GM23338 (cell line): ENCODE measurements around the gene VAPB. TPM values are rescaled to one million over a fixed set of nuclear protein-coding genes. Genes with fewer than 3 reads are reported as not detected.

Experiments used
- ATAC-seq: fragments of 200-7000 bp; cut with Tn5 transposase; 3 replicates; pipeline ENCODE4 v1.9.1; 2020
- DNase-seq: peaks from one replicate; pipeline ENCODE4 v3.0.0-alpha.2; 2015; ENCODE audit warnings: low spot score
- H2AFZ ChIP-seq: fragments of 200-600 bp; sonication (generic); 2 replicates; pipeline ENCODE4 v1.8.0; 2016; ENCODE audit warnings: antibody characterized with exemption, mild to moderate bottlenecking, moderate library complexity
- H3F3A ChIP-seq: fragments of 200-600 bp; sonication (generic); replicated peaks from 2 replicates; pipeline ENCODE4 v1.8.0; 2017; ENCODE audit warnings: antibody characterized with exemption, mixed run types, low read depth
- H3K27ac ChIP-seq: fragments of 200-600 bp; sonication (generic); 2 replicates; pipeline ENCODE4 v1.6.1; 2016; ENCODE audit warnings: low read depth
- H3K27me3 ChIP-seq: fragments of 200-600 bp; sonication (generic); 2 replicates; pipeline ENCODE4 v1.8.0; 2016; ENCODE audit warnings: mild to moderate bottlenecking, mixed run types, moderate library complexity; ENCODE audit not compliant: insufficient read depth
- H3K36me3 ChIP-seq: fragments of 200-600 bp; sonication (generic); 2 replicates; pipeline ENCODE4 v1.8.0; 2016; ENCODE audit warnings: mild to moderate bottlenecking; ENCODE audit not compliant: insufficient read depth
- H3K4me1 ChIP-seq: fragments of 200-600 bp; sonication (generic); 2 replicates; pipeline ENCODE4 v1.8.0; 2016; ENCODE audit warnings: mild to moderate bottlenecking, moderate library complexity; ENCODE audit not compliant: insufficient read depth
- H3K4me2 ChIP-seq: fragments of 200-600 bp; sonication (generic); 2 replicates; pipeline ENCODE4 v1.7.1; 2017; ENCODE audit warnings: mixed run types
- H3K4me3 ChIP-seq: fragments of 200-600 bp; sonication (generic); 2 replicates; pipeline ENCODE4 v1.6.1; 2016; ENCODE audit warnings: mixed run types
- H3K79me2 ChIP-seq: fragments of 200-600 bp; sonication (generic); replicated peaks from 2 replicates; pipeline ENCODE4 v1.8.0; 2017; ENCODE audit warnings: mild to moderate bottlenecking; ENCODE audit not compliant: insufficient read depth
- H3K9me2 ChIP-seq: fragments of 200-600 bp; sonication (generic); 2 replicates; pipeline ENCODE4 v1.8.0; 2017; ENCODE audit not compliant: insufficient read depth
- H4K20me1 ChIP-seq: fragments of 200-600 bp; sonication (generic); replicated peaks from 2 replicates; pipeline ENCODE4 v1.8.0; 2017; ENCODE audit warnings: mild to moderate bottlenecking; ENCODE audit not compliant: insufficient read depth
- H3K27ac Mint-ChIP-seq: 2 replicates; pipeline ENCODE4 v1.8.0; 2020; ENCODE audit warnings: inconsistent platforms, mild to moderate bottlenecking, moderate library complexity, mixed read lengths
- H3K27me3 Mint-ChIP-seq: 3 replicates; pipeline ENCODE4 v1.8.0; 2022; ENCODE audit warnings: low read depth, mild to moderate bottlenecking, moderate library complexity, mixed read lengths, inconsistent platforms; ENCODE audit not compliant: insufficient read depth, poor library complexity
- H3K36me3 Mint-ChIP-seq: 3 replicates; pipeline ENCODE4 v1.8.0; 2021; ENCODE audit warnings: low read depth, mild to moderate bottlenecking, inconsistent platforms, moderate library complexity, mixed read lengths
- H3K4me1 Mint-ChIP-seq: 3 replicates; pipeline ENCODE4 v1.8.0; 2020; ENCODE audit warnings: mild to moderate bottlenecking, inconsistent platforms, mixed read lengths
- H3K4me3 Mint-ChIP-seq: 3 replicates; pipeline ENCODE4 v1.8.0; 2021; ENCODE audit warnings: moderate library complexity, mild to moderate bottlenecking, inconsistent platforms, mixed read lengths
- H3K9me3 Mint-ChIP-seq: 3 replicates; pipeline ENCODE4 v1.8.0; 2020; ENCODE audit warnings: moderate library complexity, mild to moderate bottlenecking, inconsistent platforms, mixed read lengths
- CREB1 ChIP-seq: fragments of 250-450 bp; sonication (Bioruptor Pico); IDR thresholded peaks from 2 replicates; pipeline ENCODE4 v1.5.0; 2020; ENCODE audit warnings: low read depth, mild to moderate bottlenecking, moderate library complexity
- EZH2 ChIP-seq: fragments of 200-600 bp; sonication (generic); IDR thresholded peaks from one replicate; pipeline ENCODE4 v1.8.0; 2017; ENCODE audit warnings: antibody characterized with exemption, mild to moderate bottlenecking, low read depth; ENCODE audit not compliant: unreplicated experiment
- EZH2phosphoT487 ChIP-seq: fragments of 200-600 bp; sonication (generic); IDR thresholded peaks from one replicate; pipeline ENCODE4 v1.8.1; 2018; ENCODE audit warnings: antibody characterized with exemption; ENCODE audit not compliant: unreplicated experiment
- JUNB ChIP-seq: IDR thresholded peaks from one replicate; pipeline ENCODE4 v1.6.1; 2016; ENCODE audit warnings: antibody characterized with exemption; ENCODE audit not compliant: unreplicated experiment
- NANOG ChIP-seq: IDR thresholded peaks from 2 replicates; pipeline ENCODE4 v1.6.1; 2016; ENCODE audit warnings: antibody characterized with exemption, borderline replicate concordance
- POLR2AphosphoS5 ChIP-seq: IDR thresholded peaks from 2 replicates; pipeline ENCODE4 v1.6.1; 2016; ENCODE audit warnings: antibody characterized with exemption, low read depth
- STAT1 ChIP-seq: IDR thresholded peaks from one replicate; pipeline ENCODE4 v1.6.1; 2016; ENCODE audit warnings: antibody characterized with exemption; ENCODE audit not compliant: unreplicated experiment
- ZNF114 ChIP-seq: fragments of 250-450 bp; sonication (Bioruptor Pico); IDR thresholded peaks from 2 replicates; pipeline ENCODE4 v1.5.0; 2020; ENCODE audit warnings: mild to moderate bottlenecking, moderate library complexity
- ZNF331 ChIP-seq: fragments of 250-450 bp; sonication (Bioruptor Pico); IDR thresholded peaks from 2 replicates; pipeline ENCODE4 v1.5.0; 2020; ENCODE audit warnings: low read depth, mild to moderate bottlenecking, moderate library complexity
- ZNF462 ChIP-seq: fragments of 250-450 bp; sonication (Bioruptor Pico); IDR thresholded peaks from 2 replicates; pipeline ENCODE4 v1.5.0; 2020; ENCODE audit warnings: mild to moderate bottlenecking, moderate library complexity
- long read RNA-seq: library from polyadenylated mRNA; unstranded; transcript quantifications from one replicate; pipeline ENCODE4 v2.0.0, GENCODE V29; 2020; ENCODE audit not compliant: unreplicated experiment
- polyA plus RNA-seq: library from polyadenylated mRNA; unstranded; fragments of >200 nt; fragmentation: Nextera tagmentation; extraction: Ambion mirVana; gene quantifications from 2 replicates; pipeline ENCODE4 v1.2.1, GENCODE V29; 2016
- total RNA-seq: library from RNA; depleted of rRNA; stranded (reverse); fragments of >200 nt; shearing (Covaris generic); gene quantifications from 2 replicates; pipeline ENCODE4 v1.2.3, GENCODE V29; 2014; rRNA removed
- TF ChIP-seq, protein P1 (sequence below), 2 experiments: fragments of 200-600 bp in 1 of 2; sonication (generic) in 1 of 2; conservative IDR thresholded peaks; 2 replicates each; pipeline versions ENCODE4 v1.5.1 to v1.6.1; 2016 to 2017; ENCODE audit warnings: antibody characterized with exemption in 2 of 2, low read depth in 2 of 2, mild to moderate bottlenecking in 2 of 2, moderate library complexity in 1 of 2
- TF ChIP-seq, protein P2 (sequence below): IDR thresholded peaks from one replicate; pipeline ENCODE4 v1.6.1; 2018; ENCODE audit warnings: antibody characterized with exemption; ENCODE audit not compliant: unreplicated experiment
- TF ChIP-seq, protein P3 (sequence below): IDR thresholded peaks from 2 replicates; pipeline ENCODE4 v1.6.1; 2016; ENCODE audit warnings: antibody characterized with exemption

Gene VAPB, protein sequence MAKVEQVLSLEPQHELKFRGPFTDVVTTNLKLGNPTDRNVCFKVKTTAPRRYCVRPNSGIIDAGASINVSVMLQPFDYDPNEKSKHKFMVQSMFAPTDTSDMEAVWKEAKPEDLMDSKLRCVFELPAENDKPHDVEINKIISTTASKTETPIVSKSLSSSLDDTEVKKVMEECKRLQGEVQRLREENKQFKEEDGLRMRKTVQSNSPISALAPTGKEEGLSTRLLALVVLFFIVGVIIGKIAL
- 22.9 and 24.7 TPM in 2 replicates for total RNA-seq
- polyA plus RNA-seq: 17.4 and 18.8 TPM in 2 replicates
- long read RNA-seq, full-length matches to known transcripts: 22 of 31 reads
- long read RNA-seq, partial matches to known transcripts: 3 of 31 reads
- long read RNA-seq, other reads (novel, unspliced or antisense): 6 of 31 reads

GRCh38 chr20:58388882-58389323 lies at the start of gene VAPB:
Gene VAPB (plus strand): TSS chr20:58389229. CDS start chr20:58389460, 231 bp downstream.
- peaks cover 45% of the 10 kb centered on the region for H3K79me2 ChIP-seq
- H3K4me3 ChIP-seq: peak within 1 kb of the TSS; percentile 78
- peaks cover 9% of the 10 kb centered on the region; the same call in 1 of the 2 replicates for H3K4me1 ChIP-seq
- peak within 1 kb of the TSS; percentile 94 for H3K4me2 ChIP-seq
- peaks cover 5% of the 10 kb centered on the region for H3K27me3 Mint-ChIP-seq
- H3K36me3 ChIP-seq: no peaks in the 10 kb centered on the region
- H3K27me3 ChIP-seq: no peaks in the 10 kb centered on the region
- H3K4me1 Mint-ChIP-seq: peaks cover 22% of the 10 kb centered on the region
- peak; percentile 96 for DNase-seq
- peak; percentile 97 for ATAC-seq
- peaks cover 16% of the 10 kb centered on the region; the same call in 2 of the 3 replicates for H3K36me3 Mint-ChIP-seq
- peak within 1 kb of the TSS; percentile 56; the same call in 1 of the 2 replicates for H3K27ac ChIP-seq
- H4K20me1 ChIP-seq: peaks cover 13% of the 10 kb centered on the region
- TF ChIP-seq, protein P1, sequence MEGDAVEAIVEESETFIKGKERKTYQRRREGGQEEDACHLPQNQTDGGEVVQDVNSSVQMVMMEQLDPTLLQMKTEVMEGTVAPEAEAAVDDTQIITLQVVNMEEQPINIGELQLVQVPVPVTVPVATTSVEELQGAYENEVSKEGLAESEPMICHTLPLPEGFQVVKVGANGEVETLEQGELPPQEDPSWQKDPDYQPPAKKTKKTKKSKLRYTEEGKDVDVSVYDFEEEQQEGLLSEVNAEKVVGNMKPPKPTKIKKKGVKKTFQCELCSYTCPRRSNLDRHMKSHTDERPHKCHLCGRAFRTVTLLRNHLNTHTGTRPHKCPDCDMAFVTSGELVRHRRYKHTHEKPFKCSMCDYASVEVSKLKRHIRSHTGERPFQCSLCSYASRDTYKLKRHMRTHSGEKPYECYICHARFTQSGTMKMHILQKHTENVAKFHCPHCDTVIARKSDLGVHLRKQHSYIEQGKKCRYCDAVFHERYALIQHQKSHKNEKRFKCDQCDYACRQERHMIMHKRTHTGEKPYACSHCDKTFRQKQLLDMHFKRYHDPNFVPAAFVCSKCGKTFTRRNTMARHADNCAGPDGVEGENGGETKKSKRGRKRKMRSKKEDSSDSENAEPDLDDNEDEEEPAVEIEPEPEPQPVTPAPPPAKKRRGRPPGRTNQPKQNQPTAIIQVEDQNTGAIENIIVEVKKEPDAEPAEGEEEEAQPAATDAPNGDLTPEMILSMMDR (conservative IDR thresholded peaks at IDR 0.05; ENCODE audit: low read depth in 2 of 2): no peak
- TF ChIP-seq EZH2: no peak
- TF ChIP-seq CREB1 (CRISPR knock-in tag): peak; percentile 24; the same call in 1 of the 2 replicates
- TF ChIP-seq JUNB: no peak
- no peak for TF ChIP-seq NANOG
- peak; percentile 80 for TF ChIP-seq POLR2AphosphoS5
- no peak for TF ChIP-seq ZNF331 (CRISPR knock-in tag)
- TF ChIP-seq, protein P2, sequence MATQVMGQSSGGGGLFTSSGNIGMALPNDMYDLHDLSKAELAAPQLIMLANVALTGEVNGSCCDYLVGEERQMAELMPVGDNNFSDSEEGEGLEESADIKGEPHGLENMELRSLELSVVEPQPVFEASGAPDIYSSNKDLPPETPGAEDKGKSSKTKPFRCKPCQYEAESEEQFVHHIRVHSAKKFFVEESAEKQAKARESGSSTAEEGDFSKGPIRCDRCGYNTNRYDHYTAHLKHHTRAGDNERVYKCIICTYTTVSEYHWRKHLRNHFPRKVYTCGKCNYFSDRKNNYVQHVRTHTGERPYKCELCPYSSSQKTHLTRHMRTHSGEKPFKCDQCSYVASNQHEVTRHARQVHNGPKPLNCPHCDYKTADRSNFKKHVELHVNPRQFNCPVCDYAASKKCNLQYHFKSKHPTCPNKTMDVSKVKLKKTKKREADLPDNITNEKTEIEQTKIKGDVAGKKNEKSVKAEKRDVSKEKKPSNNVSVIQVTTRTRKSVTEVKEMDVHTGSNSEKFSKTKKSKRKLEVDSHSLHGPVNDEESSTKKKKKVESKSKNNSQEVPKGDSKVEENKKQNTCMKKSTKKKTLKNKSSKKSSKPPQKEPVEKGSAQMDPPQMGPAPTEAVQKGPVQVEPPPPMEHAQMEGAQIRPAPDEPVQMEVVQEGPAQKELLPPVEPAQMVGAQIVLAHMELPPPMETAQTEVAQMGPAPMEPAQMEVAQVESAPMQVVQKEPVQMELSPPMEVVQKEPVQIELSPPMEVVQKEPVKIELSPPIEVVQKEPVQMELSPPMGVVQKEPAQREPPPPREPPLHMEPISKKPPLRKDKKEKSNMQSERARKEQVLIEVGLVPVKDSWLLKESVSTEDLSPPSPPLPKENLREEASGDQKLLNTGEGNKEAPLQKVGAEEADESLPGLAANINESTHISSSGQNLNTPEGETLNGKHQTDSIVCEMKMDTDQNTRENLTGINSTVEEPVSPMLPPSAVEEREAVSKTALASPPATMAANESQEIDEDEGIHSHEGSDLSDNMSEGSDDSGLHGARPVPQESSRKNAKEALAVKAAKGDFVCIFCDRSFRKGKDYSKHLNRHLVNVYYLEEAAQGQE: no peak
- TF ChIP-seq, protein P3, sequence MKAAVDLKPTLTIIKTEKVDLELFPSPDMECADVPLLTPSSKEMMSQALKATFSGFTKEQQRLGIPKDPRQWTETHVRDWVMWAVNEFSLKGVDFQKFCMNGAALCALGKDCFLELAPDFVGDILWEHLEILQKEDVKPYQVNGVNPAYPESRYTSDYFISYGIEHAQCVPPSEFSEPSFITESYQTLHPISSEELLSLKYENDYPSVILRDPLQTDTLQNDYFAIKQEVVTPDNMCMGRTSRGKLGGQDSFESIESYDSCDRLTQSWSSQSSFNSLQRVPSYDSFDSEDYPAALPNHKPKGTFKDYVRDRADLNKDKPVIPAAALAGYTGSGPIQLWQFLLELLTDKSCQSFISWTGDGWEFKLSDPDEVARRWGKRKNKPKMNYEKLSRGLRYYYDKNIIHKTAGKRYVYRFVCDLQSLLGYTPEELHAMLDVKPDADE: peak; percentile 48; the same call in 1 of the 2 replicates
- no peak for TF ChIP-seq ZNF462 (CRISPR knock-in tag)
- TF ChIP-seq EZH2phosphoT487: no peak
- TF ChIP-seq ZNF114 (CRISPR knock-in tag): no peak
- no peak for TF ChIP-seq STAT1
- H3K4me3 Mint-ChIP-seq: peak within 1 kb of the TSS; percentile 85
- H3K27ac Mint-ChIP-seq: peak within 1 kb of the TSS; percentile 85
- H3F3A ChIP-seq: peaks cover 4% of the 10 kb centered on the region; the same call in 1 of the 2 replicates
- H3K9me3 Mint-ChIP-seq: no peaks in the 10 kb centered on the region
- no peaks in the 10 kb centered on the region for H3K9me2 ChIP-seq
- H2AFZ ChIP-seq: peak within 1 kb of the TSS; percentile 87
